Naive thymus-derived CD4-positive, alpha-beta T cell (primary cell): ENCODE results near the gene IL1RAPL1. TPM values are rescaled to one million over a fixed set of nuclear protein-coding genes. Genes with fewer than 3 reads are reported as not detected.

Experiments
- ATAC-seq: fragments of 150-1000 bp; cut with Tn5 transposase; 2 replicates; pipeline ENCODE4 v1.10.0; 2021; ENCODE audit warnings: mild to moderate bottlenecking, moderate library complexity
- CTCF ChIA-PET: fragments of 350-600 bp; sonication (Branson Sonifier 250); formaldehyde crosslinking; loops from one replicate; lab custom pipeline; 2021; ENCODE audit warnings: antibody characterized with exemption; lab: Charles Lee
- POLR2A ChIA-PET: fragments of 350-600 bp; sonication (Branson Sonifier 250); formaldehyde crosslinking; loops from one replicate; lab custom pipeline; 2021; ENCODE audit warnings: antibody characterized with exemption, inconsistent platforms; lab: Charles Lee
- DNase-seq, 9 donors: peaks; one replicate each; pipeline versions ENCODE4 v3.0.0 to v3.0.0-alpha.2; 2020 to 2022; ENCODE audit warnings: mixed read lengths in 1 of 9
- H3K27ac ChIP-seq: one replicate; pipeline ENCODE4 v1.7.0; 2013; ENCODE audit warnings: mild to moderate bottlenecking, low read depth, low read length, moderate library complexity
- H3K27me3 ChIP-seq, 2 donors: one replicate each; pipeline ENCODE4 v1.7.0; 2013; ENCODE audit warnings: low read length in 2 of 2, mild to moderate bottlenecking in 2 of 2, moderate library complexity in 2 of 2; ENCODE audit not compliant: control insufficient read depth in 2 of 2, insufficient read depth in 2 of 2
- H3K36me3 ChIP-seq, 3 experiments: 1 replicate in 2 of 3; 2 replicates in 1 of 3; pipeline ENCODE4 v1.7.0; 2013; ENCODE audit warnings: low read length in 3 of 3, mild to moderate bottlenecking in 3 of 3, moderate library complexity in 1 of 3; ENCODE audit not compliant: insufficient read depth in 3 of 3, control insufficient read depth in 2 of 3
- H3K4me1 ChIP-seq, 2 donors: one replicate each; pipeline ENCODE4 v1.7.0; 2013; ENCODE audit warnings: low read length in 2 of 2, mild to moderate bottlenecking in 2 of 2, moderate library complexity in 1 of 2; ENCODE audit not compliant: control insufficient read depth in 2 of 2, insufficient read depth in 2 of 2
- H3K4me3 ChIP-seq: 2 replicates; pipeline ENCODE4 v1.7.0; 2013; ENCODE audit warnings: mild to moderate bottlenecking, low read length
- H3K9me3 ChIP-seq, 3 experiments: 1 replicate in 2 of 3; 2 replicates in 1 of 3; pipeline ENCODE4 v1.7.0; 2013; ENCODE audit warnings: low read length in 3 of 3; ENCODE audit not compliant: control insufficient read depth in 2 of 3
- H3K27ac Mint-ChIP-seq, 9 donors: one replicate each; pipeline ENCODE4 v1.8.0; 2020 to 2022; ENCODE audit warnings: mixed read lengths in 9 of 9, mild to moderate bottlenecking in 8 of 9, moderate library complexity in 5 of 9, inconsistent platforms in 2 of 9
- H3K27me3 Mint-ChIP-seq, 5 donors: one replicate each; pipeline ENCODE4 v1.8.0; 2021 to 2022; ENCODE audit warnings: mixed read lengths in 5 of 5, mild to moderate bottlenecking in 1 of 5
- H3K36me3 Mint-ChIP-seq, 5 donors: one replicate each; pipeline ENCODE4 v1.8.0; 2020 to 2022; ENCODE audit warnings: mixed read lengths in 5 of 5, mild to moderate bottlenecking in 3 of 5, inconsistent platforms in 1 of 5
- H3K4me1 Mint-ChIP-seq, 7 donors: one replicate each; pipeline ENCODE4 v1.8.0; 2020 to 2022; ENCODE audit warnings: mixed read lengths in 7 of 7, mild to moderate bottlenecking in 3 of 7, inconsistent platforms in 1 of 7
- H3K4me3 Mint-ChIP-seq, 10 donors: one replicate each; pipeline ENCODE4 v1.8.0; 2020 to 2022; ENCODE audit warnings: mild to moderate bottlenecking in 10 of 10, mixed read lengths in 10 of 10, moderate library complexity in 6 of 10, inconsistent platforms in 2 of 10
- H3K9me3 Mint-ChIP-seq, 11 donors: one replicate each; pipeline ENCODE4 v1.8.0; 2020 to 2022; ENCODE audit warnings: mixed read lengths in 11 of 11, mild to moderate bottlenecking in 4 of 11, inconsistent platforms in 1 of 11, moderate library complexity in 1 of 11
- intact Hi-C, 2 donors: fragments of 100-400 bp; cut with micrococcal nuclease; formaldehyde crosslinking; loops; one replicate each; pipeline ENCODE4 v1.15.1; 2023
- polyA plus RNA-seq, 2 donors: library from polyadenylated mRNA; unstranded; fragments of 300-500 nt; fragmentation: Illumina TruSeq; gene quantifications; one replicate each; pipeline ENCODE4 v1.2.3, GENCODE V29; 2021
- total RNA-seq, 6 experiments: library from RNA in 5 of 6; stranded (reverse) in 5 of 6; gene quantifications; 1 replicate in 5 of 6; 2 replicates in 1 of 6; pipeline ENCODE4 v1.2.3 and lab custom pipeline; 2021 to 2026

Gene IL1RAPL1
- total and polyA plus RNA-seq, 7 experiments from 2014 or later: not detected

GRCh38 chrX:28693101-28693500 is 105.9 kb downstream of the IL1RAPL1 start:
- DNase-seq (no peak), ATAC-seq (no peak)
- no peak overlapping the region for H3K4me3 ChIP-seq
- no peaks in the 10 kb centered on the region for H3K27me3 Mint-ChIP-seq
- H3K4me1 Mint-ChIP-seq: no peaks in the 10 kb centered on the region
- H3K4me3 Mint-ChIP-seq: no peak overlapping the region
- H3K4me1 ChIP-seq: no peaks in the 10 kb centered on the region
- H3K36me3 Mint-ChIP-seq: no peaks in the 10 kb centered on the region
- POLR2A ChIA-PET: no interaction called here
- CTCF ChIA-PET: no interaction called here
- H3K27me3 ChIP-seq: no peaks in the 10 kb centered on the region
- no peaks in the 10 kb centered on the region for H3K36me3 ChIP-seq
- peaks cover 0 to 8% (median 2%) of the 10 kb centered on the region in 11 donors for H3K9me3 Mint-ChIP-seq
- no peak overlapping the region for H3K27ac Mint-ChIP-seq
- intact Hi-C loops: no loop called here
- H3K27ac ChIP-seq: no peak overlapping the region
- no peaks in the 10 kb centered on the region for H3K9me3 ChIP-seq

- intact Hi-C loops: no loop called here
- Mint-ChIP-seq H3K36me3 (no peaks in the 10 kb centered on the region), H3K4me1 (no peaks in the 10 kb centered on the region), H3K27ac (no peak overlapping the region), H3K9me3 (peaks cover 0 to 9% (median 0%) of the 10 kb centered on the region in 11 donors), H3K27me3 (no peaks in the 10 kb centered on the region), H3K4me3 (no peak overlapping the region)
- ChIA-PET CTCF (no interaction called here), POLR2A (no interaction called here)
- ATAC-seq: no peak
- no peaks in the 10 kb centered on the region for H3K36me3 ChIP-seq
- H3K4me1 ChIP-seq: no peaks in the 10 kb centered on the region
- no peak for DNase-seq
- H3K4me3 ChIP-seq: no peak overlapping the region
- no peaks in the 10 kb centered on the region for H3K27me3 ChIP-seq
- H3K27ac ChIP-seq: no peak overlapping the region
- no peaks in the 10 kb centered on the region for H3K9me3 ChIP-seq
Measured at GRCh38 chrX:28697732-28698131, 110.5 kb downstream of the IL1RAPL1 start.

- Mint-ChIP-seq H3K27me3 (no peaks in the 10 kb centered on the region), H3K36me3 (no peaks in the 10 kb centered on the region), H3K27ac (no peak overlapping the region), H3K9me3 (peaks cover 0 to 14% (median 2%) of the 10 kb centered on the region in 11 donors), H3K4me3 (no peak overlapping the region), H3K4me1 (no peaks in the 10 kb centered on the region)
- Histone ChIP-seq H3K36me3 (no peaks in the 10 kb centered on the region), H3K4me3 (no peak overlapping the region), H3K9me3 (no peaks in the 10 kb centered on the region), H3K4me1 (no peaks in the 10 kb centered on the region), H3K27me3 (no peaks in the 10 kb centered on the region), H3K27ac (no peak overlapping the region)
- ATAC-seq: no peak
- POLR2A ChIA-PET: no interaction called here
- intact Hi-C loops: no loop called here
- no peak for DNase-seq
- CTCF ChIA-PET: no interaction called here
Measured at GRCh38 chrX:28701222-28701621, 114.0 kb downstream of the IL1RAPL1 start.

GRCh38 chrX:28706964-28707363 is 119.7 kb downstream of the IL1RAPL1 start:
- intact Hi-C loops: no loop called here
- H3K27me3 Mint-ChIP-seq: no peaks in the 10 kb centered on the region
- CTCF ChIA-PET: no interaction called here
- Histone ChIP-seq H3K27me3 (no peaks in the 10 kb centered on the region), H3K9me3 (no peaks in the 10 kb centered on the region), H3K36me3 (no peaks in the 10 kb centered on the region), H3K27ac (no peak overlapping the region), H3K4me3 (no peak overlapping the region), H3K4me1 (no peaks in the 10 kb centered on the region)
- POLR2A ChIA-PET: no interaction called here
- H3K27ac Mint-ChIP-seq: no peak overlapping the region
- no peak overlapping the region for H3K4me3 Mint-ChIP-seq
- DNase-seq (no peak), ATAC-seq (no peak)
- peaks cover 0 to 8% (median 0%) of the 10 kb centered on the region in 11 donors for H3K9me3 Mint-ChIP-seq
- H3K4me1 Mint-ChIP-seq: no peaks in the 10 kb centered on the region
- H3K36me3 Mint-ChIP-seq: no peaks in the 10 kb centered on the region

- H3K4me3 ChIP-seq: no peak overlapping the region
- Mint-ChIP-seq H3K27ac (no peak overlapping the region), H3K36me3 (no peaks in the 10 kb centered on the region), H3K9me3 (peaks cover 0 to 10% (median 0%) of the 10 kb centered on the region in 11 donors), H3K4me1 (no peaks in the 10 kb centered on the region), H3K4me3 (no peak overlapping the region), H3K27me3 (no peaks in the 10 kb centered on the region)
- no peaks in the 10 kb centered on the region for H3K4me1 ChIP-seq
- no peaks in the 10 kb centered on the region for H3K27me3 ChIP-seq
- ATAC-seq (no peak), DNase-seq (no peak)
- POLR2A ChIA-PET: no interaction called here
- H3K9me3 ChIP-seq: no peaks in the 10 kb centered on the region
- CTCF ChIA-PET: no interaction called here
- intact Hi-C loops: no loop called here
- H3K36me3 ChIP-seq: no peaks in the 10 kb centered on the region
- no peak overlapping the region for H3K27ac ChIP-seq
Measured at GRCh38 chrX:28709421-28709820, 122.2 kb downstream of the IL1RAPL1 start.

GRCh38 chrX:28717864-28718263 is 130.6 kb downstream of the IL1RAPL1 start:
- H3K4me3 ChIP-seq: no peak overlapping the region
- no peak overlapping the region for H3K27ac Mint-ChIP-seq
- DNase-seq: no peak
- H3K4me1 Mint-ChIP-seq: no peaks in the 10 kb centered on the region
- H3K27ac ChIP-seq: no peak overlapping the region
- no peaks in the 10 kb centered on the region for H3K4me1 ChIP-seq
- no peaks in the 10 kb centered on the region for H3K36me3 ChIP-seq
- POLR2A ChIA-PET: no interaction called here
- no peak overlapping the region for H3K4me3 Mint-ChIP-seq
- no peaks in the 10 kb centered on the region for H3K27me3 ChIP-seq
- H3K9me3 Mint-ChIP-seq: peaks cover 0 to 8% (median 0%) of the 10 kb centered on the region in 11 donors
- no peaks in the 10 kb centered on the region for H3K9me3 ChIP-seq
- H3K36me3 Mint-ChIP-seq: no peaks in the 10 kb centered on the region
- intact Hi-C loops: no loop called here
- no peaks in the 10 kb centered on the region for H3K27me3 Mint-ChIP-seq
- CTCF ChIA-PET: no interaction called here
- ATAC-seq: no peak

GRCh38 chrX:28718450-28718849 is 131.2 kb downstream of the IL1RAPL1 start:
- DNase-seq (no peak), ATAC-seq (no peak)
- no peak overlapping the region for H3K27ac Mint-ChIP-seq
- H3K27me3 ChIP-seq: no peaks in the 10 kb centered on the region
- no peaks in the 10 kb centered on the region for H3K36me3 ChIP-seq
- H3K4me1 Mint-ChIP-seq: no peaks in the 10 kb centered on the region
- no peaks in the 10 kb centered on the region for H3K27me3 Mint-ChIP-seq
- no peaks in the 10 kb centered on the region for H3K36me3 Mint-ChIP-seq
- H3K4me3 Mint-ChIP-seq: no peak overlapping the region
- H3K27ac ChIP-seq: no peak overlapping the region
- peaks cover 0 to 9% (median 2%) of the 10 kb centered on the region in 11 donors for H3K9me3 Mint-ChIP-seq
- no peak overlapping the region for H3K4me3 ChIP-seq
- CTCF ChIA-PET: no interaction called here
- H3K4me1 ChIP-seq: no peaks in the 10 kb centered on the region
- intact Hi-C loops: no loop called here
- H3K9me3 ChIP-seq: no peaks in the 10 kb centered on the region
- POLR2A ChIA-PET: no interaction called here
